Inflammatory macrophage treated with lipopolysaccharide for 4 hours (primary cell): Measurements from ENCODE around the gene ERCC4.

ENCODE experiments used
- DNase-seq: peaks from one replicate; pipeline ENCODE4 v3.0.0-alpha.2; 2020

The ERCC4 gene

GRCh38 chr16:13911871-13912270, 8.1 kb upstream of the ERCC4 start:
- no peak for DNase-seq

- no peak for DNase-seq
These were observed 7.1 kb upstream of the ERCC4 start for GRCh38 chr16:13912891-13913290.

- no peak for DNase-seq
These were observed 6.3 kb upstream of the ERCC4 start for GRCh38 chr16:13913374-13914292.

- DNase-seq = no peak
These were observed 4.8 kb upstream of the ERCC4 start for GRCh38 chr16:13915033-13915635.

GRCh38 chr16:13919330-13919682, 648 bp upstream of the ERCC4 start:
- DNase-seq = peak; percentile 29

GRCh38 chr16:13920510-13920818, 510 bp downstream of the ERCC4 start:
- DNase-seq = no peak

GRCh38 chr16:13921328-13921727, 1.4 kb downstream of the ERCC4 start:
- DNase-seq = no peak

GRCh38 chr16:13923703-13924298, 3.8 kb downstream of the ERCC4 start:
- DNase-seq = peak; percentile 64

GRCh38 chr16:13926464-13926863, 6.5 kb downstream of the ERCC4 start:
- peak; percentile 25 for DNase-seq

GRCh38 chr16:13926891-13927290, 6.9 kb downstream of the ERCC4 start:
- peak; percentile 62 for DNase-seq

GRCh38 chr16:13928646-13929045, 8.7 kb downstream of the ERCC4 start:
- DNase-seq = no peak

- no peak for DNase-seq
These were observed 11.9 kb downstream of the ERCC4 start for GRCh38 chr16:13931845-13932244.

- DNase-seq = no peak
These were observed 15.5 kb downstream of the ERCC4 start for GRCh38 chr16:13935408-13935807.

GRCh38 chr16:13936155-13936554, 16.2 kb downstream of the ERCC4 start:
- DNase-seq = no peak

GRCh38 chr16:13936596-13937081, 16.7 kb downstream of the ERCC4 start:
- peak; percentile 28 for DNase-seq

GRCh38 chr16:13937411-13937810, 17.5 kb downstream of the ERCC4 start:
- DNase-seq = no peak

GRCh38 chr16:13938480-13938879, 18.5 kb downstream of the ERCC4 start:
- DNase-seq = no peak

- DNase-seq = no peak
These were observed 19.9 kb downstream of the ERCC4 start for GRCh38 chr16:13939821-13940220.

- no peak for DNase-seq
These were observed 20.5 kb downstream of the ERCC4 start for GRCh38 chr16:13940397-13940933.

GRCh38 chr16:13944816-13945215, 24.9 kb downstream of the ERCC4 start:
- peak; percentile 49 for DNase-seq

GRCh38 chr16:13945744-13946485, 26.0 kb downstream of the ERCC4 start:
- no peak for DNase-seq

GRCh38 chr16:13948086-13948485, 28.1 kb downstream of the ERCC4 start:
- DNase-seq = no peak
